ENCODE data around the gene PLXNC1.
A peak's percentile ranks its signal among the peaks of the same experiment; 100 is the strongest.

PLXNC1 gene

DNA sequence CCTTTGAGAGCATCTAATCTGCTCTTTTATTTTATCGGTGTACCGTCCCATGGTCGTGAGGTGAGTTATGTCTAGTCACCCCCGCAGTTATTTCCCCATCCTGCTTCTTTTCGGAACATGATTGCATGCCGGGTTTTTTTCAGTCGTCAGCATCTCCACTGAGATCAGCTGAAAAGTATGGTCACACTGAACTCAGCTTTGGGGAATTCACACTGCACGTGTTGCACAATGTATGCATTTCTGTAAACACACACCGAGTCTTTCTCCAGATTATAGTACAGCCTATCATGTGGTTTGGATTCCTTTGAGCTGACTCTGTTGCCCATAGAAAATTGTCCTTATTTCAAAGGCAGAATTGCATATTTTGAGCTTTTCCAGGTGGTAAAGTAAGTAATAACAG, 24.6 kb downstream of the PLXNC1 start:
- no peak for TF ChIP-seq CTCF (conservative IDR thresholded peaks at IDR 0.05; ENCODE audit: low read depth, low read length)
- H3K27me3 ChIP-seq (ENCODE audit: insufficient read depth, low read depth): no peaks in the 10 kb centered on the region
- H3K4me3 ChIP-seq (IDR thresholded peaks at IDR 0.05; ENCODE audit: insufficient read depth, low read depth, low read length): no peak overlapping the region
- H3K79me2 ChIP-seq (ENCODE audit: insufficient read depth, low read depth): no peaks in the 10 kb centered on the region
- no peaks in the 10 kb centered on the region for H3K36me3 ChIP-seq (ENCODE audit: insufficient read depth)
- peak overlapping the region; percentile 50; the same call in 1 of the 2 replicates for H2AFZ ChIP-seq (ENCODE audit: low read depth)
- H3K27ac ChIP-seq: peak overlapping the region; percentile 94
- H3K9ac ChIP-seq: peak overlapping the region; percentile 65
- peak overlapping the region; percentile 99 for H3K4me2 ChIP-seq
- no peaks in the 10 kb centered on the region for H4K20me1 ChIP-seq (ENCODE audit: insufficient read depth)
- peaks cover 76% of the 10 kb centered on the region for H3K4me1 ChIP-seq (ENCODE audit: low read depth, poor library complexity, severe bottlenecking)

- Histone ChIP-seq H4K20me1 (ENCODE audit: insufficient read depth) (no peaks in the 10 kb centered on the region), H3K4me1 (ENCODE audit: low read depth, poor library complexity, severe bottlenecking) (peaks cover 71% of the 10 kb centered on the region), H3K79me2 (ENCODE audit: insufficient read depth, low read depth) (no peaks in the 10 kb centered on the region), H3K36me3 (ENCODE audit: insufficient read depth) (no peaks in the 10 kb centered on the region), H2AFZ (ENCODE audit: low read depth) (peak overlapping the region; percentile 50; the same call in 1 of the 2 replicates), H3K4me3 (IDR thresholded peaks at IDR 0.05; ENCODE audit: insufficient read depth, low read depth, low read length) (no peak overlapping the region), H3K9ac (peak overlapping the region; percentile 65), H3K27me3 (ENCODE audit: insufficient read depth, low read depth) (no peaks in the 10 kb centered on the region), H3K27ac (peak overlapping the region; percentile 94), H3K4me2 (peak overlapping the region; percentile 99)
- TF ChIP-seq CTCF (conservative IDR thresholded peaks at IDR 0.05; ENCODE audit: low read depth, low read length): no peak
These were observed 25.4 kb downstream of the PLXNC1 start for GRCh38 chr12:94173660-94174265.

DNA sequence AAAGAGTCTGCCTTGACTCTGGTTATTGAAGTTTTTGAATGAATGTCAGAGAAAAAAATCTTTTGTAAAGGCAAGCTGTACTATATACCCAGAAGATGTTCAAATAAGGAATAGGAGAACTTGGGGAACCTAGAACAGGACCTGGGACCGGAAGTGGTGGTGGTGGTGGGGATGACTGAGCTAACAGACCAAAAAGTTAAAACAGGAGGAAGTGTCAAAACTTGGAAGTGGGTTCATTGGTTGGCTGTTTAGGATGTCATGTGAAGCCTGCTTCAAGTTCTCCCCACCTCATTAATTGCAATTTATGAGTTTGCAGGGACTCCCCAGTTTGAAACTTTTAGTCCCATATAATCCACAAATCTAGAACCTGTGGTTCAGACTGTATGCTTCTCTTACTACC, 26.2 kb downstream of the PLXNC1 start:
- H3K9ac ChIP-seq: peak overlapping the region; percentile 65; the same call in 1 of the 2 replicates
- H3K36me3 ChIP-seq (ENCODE audit: insufficient read depth): no peaks in the 10 kb centered on the region
- no peaks in the 10 kb centered on the region for H4K20me1 ChIP-seq (ENCODE audit: insufficient read depth)
- H2AFZ ChIP-seq (ENCODE audit: low read depth): peak overlapping the region; percentile 50; the same call in 1 of the 2 replicates
- peaks cover 63% of the 10 kb centered on the region for H3K4me1 ChIP-seq (ENCODE audit: low read depth, poor library complexity, severe bottlenecking)
- peak overlapping the region; percentile 94 for H3K27ac ChIP-seq
- peak overlapping the region; percentile 99 for H3K4me2 ChIP-seq
- no peaks in the 10 kb centered on the region for H3K79me2 ChIP-seq (ENCODE audit: insufficient read depth, low read depth)
- no peaks in the 10 kb centered on the region for H3K27me3 ChIP-seq (ENCODE audit: insufficient read depth, low read depth)
- no peak overlapping the region for H3K4me3 ChIP-seq (IDR thresholded peaks at IDR 0.05; ENCODE audit: insufficient read depth, low read depth, low read length)
- TF ChIP-seq CTCF (conservative IDR thresholded peaks at IDR 0.05; ENCODE audit: low read depth, low read length): no peak

- Histone ChIP-seq H3K27ac (no peak overlapping the region), H3K4me3 (IDR thresholded peaks at IDR 0.05; ENCODE audit: insufficient read depth, low read depth, low read length) (no peak overlapping the region), H3K36me3 (ENCODE audit: insufficient read depth) (no peaks in the 10 kb centered on the region), H3K9ac (no peak overlapping the region), H4K20me1 (ENCODE audit: insufficient read depth) (no peaks in the 10 kb centered on the region), H2AFZ (ENCODE audit: low read depth) (no peak overlapping the region), H3K27me3 (ENCODE audit: insufficient read depth, low read depth) (no peaks in the 10 kb centered on the region), H3K4me2 (no peak overlapping the region), H3K4me1 (ENCODE audit: low read depth, poor library complexity, severe bottlenecking) (peaks cover 54% of the 10 kb centered on the region), H3K79me2 (ENCODE audit: insufficient read depth, low read depth) (no peaks in the 10 kb centered on the region)
- no peak for TF ChIP-seq CTCF (conservative IDR thresholded peaks at IDR 0.05; ENCODE audit: low read depth, low read length)
These were observed 27.6 kb downstream of the PLXNC1 start for GRCh38 chr12:94175763-94176668.
